Activated CD4-positive, alpha-beta T cell treated with anti-CD3 and anti-CD28 coated beads, Interleukin-2, Interleukin-6, amounts not matched to agents 100 ng/mL and 50 ng/mL, durations not matched to agents 16 hours and 8 hours (primary cell): ENCODE results near the gene CGB1.

Experiments used
- DNase-seq: peaks from one replicate; pipeline ENCODE4 v3.0.0-alpha.2; 2020

CGB1 gene

DNA sequence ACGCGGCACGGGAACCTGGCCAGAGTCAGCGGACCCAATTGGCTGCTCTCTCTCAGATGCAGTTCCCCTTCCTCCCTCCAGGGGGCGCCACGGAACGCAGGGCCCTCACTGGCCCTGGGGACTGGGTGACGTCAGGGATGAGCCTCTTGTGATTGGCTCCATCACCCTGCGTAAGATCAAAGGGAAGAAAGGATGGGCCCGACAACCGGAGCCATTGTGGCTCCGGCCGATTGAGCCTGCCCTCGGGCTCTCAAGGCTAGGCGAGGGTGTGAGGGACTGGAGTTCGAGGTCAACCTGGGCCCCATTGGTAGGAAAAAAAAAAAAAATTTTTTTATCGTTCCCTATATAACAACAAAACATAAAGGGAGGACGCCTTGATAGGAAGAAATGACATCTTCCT lies at the start of gene CGB1:
Gene CGB1, minus strand, starts transcription at position 81 of the 400 bp plus-strand sequence. CDS start 184 bp downstream, outside the sequence.
- peak; percentile 80 for DNase-seq

DNA sequence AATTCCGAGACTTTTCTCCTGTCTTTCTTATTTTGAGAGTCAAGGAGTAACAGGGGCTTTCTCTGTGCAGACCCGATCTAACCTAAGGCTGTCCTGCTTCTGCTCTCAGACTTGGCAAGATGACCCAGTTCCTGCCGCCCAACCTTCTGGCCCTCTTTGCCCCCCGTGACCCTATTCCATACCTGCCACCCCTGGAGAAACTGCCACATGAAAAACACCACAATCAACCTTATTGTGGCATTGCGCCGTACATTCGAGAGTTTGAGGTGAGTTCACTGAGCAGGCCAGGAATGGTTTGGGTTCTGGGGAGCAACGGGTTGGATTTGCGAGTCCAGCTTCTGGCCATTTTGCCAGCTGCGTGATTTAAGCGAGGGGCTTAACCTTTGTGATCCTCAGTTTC lies 49.6 kb upstream of the CGB1 start:
- no peak for DNase-seq

DNA sequence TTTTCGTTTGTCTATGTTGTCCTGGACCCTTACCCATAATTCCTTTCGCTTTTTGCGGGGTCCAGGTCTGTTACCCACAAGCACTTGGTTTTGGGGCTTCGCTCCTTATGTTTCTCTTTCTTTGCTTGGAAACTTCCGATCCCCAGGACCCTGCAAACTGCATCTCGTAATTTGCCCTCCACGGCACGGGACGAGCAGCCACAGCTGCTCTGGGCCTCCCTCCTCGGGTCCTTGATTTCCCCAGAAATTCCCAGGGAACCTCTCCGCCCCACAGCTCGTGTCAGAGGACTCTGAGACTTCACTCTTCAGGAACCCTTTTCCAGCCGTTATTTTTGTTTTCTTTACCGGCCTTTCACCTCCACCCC lies 49.2 kb upstream of the CGB1 start:
- no peak for DNase-seq

DNA sequence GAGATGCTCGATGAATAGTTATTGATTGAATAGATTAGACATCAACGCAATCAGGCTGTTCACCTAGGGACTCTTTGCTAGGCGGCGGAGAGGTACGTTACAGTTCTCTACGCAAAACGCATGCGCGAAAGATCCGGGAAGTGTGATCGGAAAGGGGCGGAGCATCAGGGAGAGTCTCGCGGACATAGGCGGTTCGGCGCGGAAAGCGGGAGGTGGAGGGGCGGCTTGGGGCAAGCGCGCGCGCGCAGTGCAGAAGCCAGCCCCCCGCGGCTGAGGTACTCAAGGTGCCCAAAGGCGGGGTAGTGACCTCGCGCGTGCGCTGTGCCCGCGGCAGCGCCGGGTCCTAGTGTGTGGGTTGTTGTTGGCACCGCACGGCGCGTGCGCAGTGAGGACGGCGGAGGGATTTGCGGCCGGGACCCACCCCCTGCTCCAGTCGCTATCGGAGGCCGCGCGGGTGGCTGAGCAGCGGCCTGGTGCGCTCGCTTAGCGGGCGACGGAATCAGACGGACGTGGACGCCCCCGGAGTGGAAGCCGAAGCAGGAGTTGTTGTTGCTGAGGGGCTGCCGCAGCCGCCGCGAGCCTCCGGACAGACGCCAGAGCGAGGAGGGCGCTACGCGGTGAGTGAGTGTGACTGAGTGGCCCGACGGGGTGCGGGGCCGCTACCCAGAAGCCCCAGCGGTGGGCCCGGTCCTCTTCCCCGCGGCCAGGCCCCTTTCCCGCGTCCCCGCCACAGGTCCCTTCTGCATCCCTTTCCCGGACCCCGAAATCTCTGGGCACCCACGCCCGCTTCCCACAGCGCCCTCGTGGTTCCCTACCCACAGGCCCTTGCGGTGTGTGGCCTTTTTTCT lies 48.5 kb upstream of the CGB1 start, which contains the start of gene SNRNP70:
Gene SNRNP70, plus strand, starts transcription at position 432 of the 848 bp plus-strand sequence. CDS start 964 bp downstream, outside the sequence.
- peak; percentile 100 for DNase-seq

GRCh38 chr19:49084206-49085019 lies 47.7 kb upstream of the CGB1 start:
- no peak for DNase-seq

DNA sequence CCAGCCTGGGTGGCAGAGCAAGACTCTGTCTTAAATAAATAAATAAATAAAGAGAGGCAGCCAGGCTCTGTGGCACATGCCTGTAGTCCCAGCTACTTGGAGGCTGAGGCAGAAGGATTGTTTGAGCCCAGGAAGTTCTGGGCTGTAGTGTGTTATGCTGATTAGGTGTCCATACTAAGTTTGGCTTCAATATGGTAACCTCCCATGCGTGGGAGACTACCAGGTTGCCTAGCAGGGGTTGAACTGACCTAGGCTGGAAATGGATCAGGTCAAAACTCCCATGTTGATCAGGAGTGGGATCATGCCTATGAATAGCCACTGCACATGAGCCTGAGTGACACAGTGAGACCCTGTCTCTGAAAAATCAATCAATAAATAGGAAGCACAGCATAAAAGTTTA lies 44.6 kb upstream of the CGB1 start:
- no peak for DNase-seq

GRCh38 chr19:49080392-49080791 lies 43.7 kb upstream of the CGB1 start:
- DNase-seq: no peak

- peak; percentile 35 for DNase-seq
These were observed 38.2 kb upstream of the CGB1 start for GRCh38 chr19:49074869-49075268.

GRCh38 chr19:49073514-49074378 lies 37.1 kb upstream of the CGB1 start:
- peak; percentile 16 for DNase-seq

DNA sequence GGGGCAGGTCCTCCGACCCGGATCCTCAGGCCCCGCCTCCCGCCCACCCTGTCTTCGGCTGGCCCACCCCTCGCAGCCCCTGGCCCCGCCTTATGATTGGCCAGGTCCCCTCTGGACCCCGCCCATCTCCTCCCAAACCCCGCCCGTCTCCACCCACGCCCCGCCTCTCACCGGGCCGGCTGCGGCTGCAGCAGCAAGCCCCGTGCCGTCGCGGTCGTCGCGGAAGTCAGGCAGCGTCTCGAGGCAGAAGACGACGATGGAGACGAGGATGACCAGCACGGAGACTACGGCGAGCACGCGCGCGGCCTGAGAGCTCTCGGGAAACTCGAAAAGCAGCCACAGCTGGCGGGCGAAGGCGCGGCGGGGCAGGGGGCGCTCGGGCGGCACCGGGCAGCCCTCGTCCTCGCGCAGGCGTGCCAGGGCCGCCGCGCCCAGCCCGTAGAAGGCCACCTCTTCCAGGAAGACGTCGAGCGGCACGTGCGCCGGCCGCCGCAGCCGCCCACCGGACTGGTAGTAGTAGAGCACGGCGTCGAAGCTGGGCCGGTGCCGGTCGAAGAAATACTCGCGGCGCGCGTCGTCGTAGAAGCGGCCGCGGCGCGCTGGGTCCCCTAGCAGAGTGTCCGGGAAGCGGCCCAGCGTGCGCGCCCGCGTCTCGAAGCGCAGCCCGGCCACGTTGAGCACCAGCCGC lies 35.3 kb upstream of the CGB1 start:
- peak; percentile 19 for DNase-seq

- no peak for DNase-seq
These were observed 33.7 kb upstream of the CGB1 start for GRCh38 chr19:49070416-49070815.

GRCh38 chr19:49069026-49069425 lies 32.3 kb upstream of the CGB1 start:
- DNase-seq: no peak

DNA sequence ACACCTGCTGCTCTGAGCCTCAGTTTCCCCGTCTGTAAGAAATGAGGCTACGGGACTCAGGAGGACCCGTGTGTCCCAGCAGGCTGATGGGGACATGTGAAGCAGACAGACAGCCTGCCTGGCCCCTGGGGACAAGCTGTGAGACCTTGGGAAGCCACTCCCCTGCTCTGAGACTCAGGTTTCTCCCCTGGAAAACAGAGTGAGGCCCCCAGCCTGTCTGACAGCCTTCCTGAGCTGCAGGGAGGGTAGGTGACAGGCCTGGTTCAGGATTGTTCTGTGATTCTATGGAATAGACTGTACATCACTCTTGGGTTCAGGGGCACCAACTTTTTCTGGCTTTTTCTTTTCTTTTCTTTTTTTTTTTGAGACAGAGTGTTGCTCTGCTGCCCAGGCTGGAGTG lies 30.9 kb upstream of the CGB1 start:
- DNase-seq: no peak

DNA sequence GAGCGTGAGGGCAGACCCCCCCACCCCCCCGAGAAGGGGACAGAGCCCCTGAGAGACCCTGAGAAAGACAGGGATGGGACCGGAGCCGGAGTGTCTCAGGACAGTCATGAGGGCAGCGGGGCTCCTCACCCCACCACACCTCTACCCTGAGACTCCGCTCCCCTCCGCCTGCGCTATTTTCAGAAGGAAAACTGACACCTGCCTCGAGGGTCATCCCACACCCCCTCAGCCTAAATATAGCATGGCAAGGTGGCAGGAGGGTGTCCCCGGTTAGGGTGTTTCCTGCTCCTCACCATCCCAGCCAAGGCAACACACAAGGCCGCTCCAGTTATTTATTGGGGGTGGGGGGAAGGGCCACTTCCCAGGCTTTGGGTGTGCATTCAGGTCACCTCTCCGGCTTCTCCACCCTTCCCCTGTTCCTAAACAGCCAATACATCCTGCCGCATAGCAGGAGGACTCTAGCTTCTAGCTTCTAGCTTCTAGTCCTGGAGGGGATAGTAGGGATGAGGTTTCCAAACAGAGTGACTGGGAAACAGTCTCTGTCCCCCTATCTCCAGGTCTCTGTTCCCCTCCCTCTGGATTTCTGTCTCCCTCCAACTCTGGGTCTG lies 29.3 kb upstream of the CGB1 start:
- DNase-seq: no peak

GRCh38 chr19:49064768-49065611 lies 28.3 kb upstream of the CGB1 start, which contains the start of gene NTF4:
TSS of gene NTF4 (minus strand) at chr19:49064818. CDS start at chr19:49061997, 2,821 bp downstream.
- no peak for DNase-seq

- no peak for DNase-seq
These were observed 27.4 kb upstream of the CGB1 start for GRCh38 chr19:49064029-49064629.

GRCh38 chr19:49061445-49061844 lies 24.8 kb upstream of the CGB1 start:
- DNase-seq: no peak

GRCh38 chr19:49061000-49061399 lies 24.3 kb upstream of the CGB1 start:
- no peak for DNase-seq

GRCh38 chr19:49059053-49059452 lies 22.4 kb upstream of the CGB1 start:
- no peak for DNase-seq

DNA sequence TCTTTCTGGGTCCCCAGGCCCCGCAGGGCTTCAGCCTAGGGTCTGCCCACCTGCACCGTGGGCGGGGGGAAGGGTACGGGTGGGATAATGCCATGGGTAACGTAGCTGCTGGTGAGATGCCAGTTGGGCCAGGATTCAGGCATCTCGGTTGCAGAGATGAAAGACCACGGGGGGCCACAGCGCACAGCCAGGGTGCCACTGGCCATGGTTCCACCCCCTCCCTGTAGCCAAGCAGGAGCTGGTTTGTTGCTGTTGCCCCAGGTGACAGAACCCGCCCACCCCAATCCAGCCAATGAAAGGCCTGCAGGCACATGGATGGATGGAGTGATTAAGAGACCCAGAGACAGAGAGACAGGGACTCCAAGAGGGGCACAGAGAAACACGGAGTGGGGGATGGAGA lies 21.9 kb upstream of the CGB1 start:
- DNase-seq: peak; percentile 38
